Natural killer cell (primary cell): ENCODE data around the gene TARP.

Experiments used
- ATAC-seq, 3 donors: fragments of 150-1000 bp in 2 of 3; fragments of 200-7000 bp in 1 of 3; cut with Tn5 transposase; 1 replicate in 1 of 3; 2 replicates in 2 of 3; pipeline ENCODE4 v1.10.0; 2021; ENCODE audit warnings: mild to moderate bottlenecking in 2 of 3, moderate library complexity in 2 of 3
- DNase-seq, 2 donors: peaks; one replicate each; pipeline versions ENCODE4 v3.0.0 to v3.0.0-alpha.2; 2013 to 2021; ENCODE audit warnings: mixed read lengths in 1 of 2
- H3K27ac ChIP-seq: one replicate; pipeline ENCODE4 v1.5.1; 2013; ENCODE audit warnings: mild to moderate bottlenecking, low read length
- H3K27me3 ChIP-seq: one replicate; pipeline ENCODE4 v1.6.1; 2013; ENCODE audit warnings: low read length; ENCODE audit not compliant: control insufficient read depth, insufficient read depth
- H3K36me3 ChIP-seq: one replicate; pipeline ENCODE4 v1.6.1; 2013; ENCODE audit warnings: low read length; ENCODE audit not compliant: control insufficient read depth, insufficient read depth
- H3K4me1 ChIP-seq: one replicate; pipeline ENCODE4 v1.6.1; 2013; ENCODE audit warnings: low read length; ENCODE audit not compliant: control insufficient read depth, insufficient read depth
- H3K4me3 ChIP-seq: one replicate; pipeline ENCODE4 v1.5.1; 2013; ENCODE audit warnings: low read length
- H3K9me3 ChIP-seq: one replicate; pipeline ENCODE4 v1.6.1; 2013; ENCODE audit warnings: low read length; ENCODE audit not compliant: control insufficient read depth, insufficient read depth
- H3K27ac Mint-ChIP-seq, 2 donors: one replicate each; pipeline ENCODE4 v1.8.0; 2022; ENCODE audit warnings: mild to moderate bottlenecking in 2 of 2, mixed read lengths in 2 of 2, moderate library complexity in 1 of 2
- H3K27me3 Mint-ChIP-seq, 2 donors: one replicate each; pipeline ENCODE4 v1.8.0; 2022; ENCODE audit warnings: low read depth in 2 of 2, mixed read lengths in 2 of 2
- H3K36me3 Mint-ChIP-seq: one replicate; pipeline ENCODE4 v1.8.0; 2022; ENCODE audit warnings: mixed read lengths
- H3K4me1 Mint-ChIP-seq, 2 donors: one replicate each; pipeline ENCODE4 v1.8.0; 2022; ENCODE audit warnings: mixed read lengths in 2 of 2
- H3K4me3 Mint-ChIP-seq: one replicate; pipeline ENCODE4 v1.8.0; 2022; ENCODE audit warnings: mild to moderate bottlenecking, moderate library complexity, mixed read lengths
- H3K9me3 Mint-ChIP-seq, 2 donors: one replicate each; pipeline ENCODE4 v1.8.0; 2022; ENCODE audit warnings: mixed read lengths in 2 of 2
- CTCF ChIP-seq: fragments of 200-600 bp; IDR thresholded peaks from one replicate; pipeline ENCODE4 v1.8.0; 2022; ENCODE audit warnings: antibody characterized with exemption
- WGBS: methylation state at CpG from one replicate; pipeline ENCODE4 v1.1.7; 2013; ENCODE audit warnings: missing lambda C conversion rate; ENCODE audit not compliant: insufficient coverage; 5-methylcytosine and 5-hydroxymethylcytosine counted together
- intact Hi-C: fragments of 100-400 bp; cut with micrococcal nuclease; formaldehyde crosslinking; loops from one replicate; pipeline ENCODE4 v1.14.2; 2022

The TARP gene

DNA sequence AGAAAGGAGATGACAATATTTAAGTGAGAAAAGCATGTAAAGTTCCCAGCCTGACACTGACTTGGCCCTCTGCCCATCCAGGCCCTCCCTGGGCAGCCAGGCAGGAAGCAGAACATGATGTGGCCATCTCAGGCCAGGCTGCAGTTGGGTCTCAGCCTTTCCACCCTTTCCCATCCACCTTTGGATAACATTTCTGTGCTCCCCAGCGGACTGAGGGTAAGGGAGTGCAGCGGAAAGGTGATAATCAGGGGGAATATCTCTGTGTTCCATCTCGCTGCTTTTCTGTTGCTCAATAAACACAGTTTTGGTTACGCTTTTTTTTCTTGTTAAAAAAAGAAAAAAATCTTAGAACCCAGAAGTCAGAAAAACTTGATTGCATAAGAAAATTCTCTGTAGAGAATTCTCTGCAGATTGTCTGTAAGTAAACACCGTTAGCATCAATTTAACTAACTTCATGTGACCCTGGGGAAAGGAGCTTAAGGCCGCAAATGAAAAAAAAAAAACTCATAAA lies 37.2 kb upstream of the TARP start:
- intact Hi-C loops: no loop called here
- DNase-seq: peak in 1 of 2 donors; percentile 13
- H3K4me3 Mint-ChIP-seq: peak overlapping the region; percentile 97
- Histone ChIP-seq H3K27me3 (no peaks in the 10 kb centered on the region), H3K4me3 (peak overlapping the region; percentile 59), H3K36me3 (no peaks in the 10 kb centered on the region), H3K4me1 (peaks cover 69% of the 10 kb centered on the region), H3K9me3 (no peaks in the 10 kb centered on the region), H3K27ac (peak overlapping the region; percentile 97)
- peaks cover 83 to 87% of the 10 kb centered on the region in 2 donors for H3K4me1 Mint-ChIP-seq
- no peaks in the 10 kb centered on the region for H3K36me3 Mint-ChIP-seq
- WGBS: 15% methylated on average over 4 of the region's 6 CpGs
- peak overlapping the region; percentile 95 to 99 for H3K27ac Mint-ChIP-seq
- H3K9me3 Mint-ChIP-seq: peaks cover 2 to 3% of the 10 kb centered on the region in 2 donors
- TF ChIP-seq CTCF: no peak
- ATAC-seq: no peak
- H3K27me3 Mint-ChIP-seq: no peaks in the 10 kb centered on the region

DNA sequence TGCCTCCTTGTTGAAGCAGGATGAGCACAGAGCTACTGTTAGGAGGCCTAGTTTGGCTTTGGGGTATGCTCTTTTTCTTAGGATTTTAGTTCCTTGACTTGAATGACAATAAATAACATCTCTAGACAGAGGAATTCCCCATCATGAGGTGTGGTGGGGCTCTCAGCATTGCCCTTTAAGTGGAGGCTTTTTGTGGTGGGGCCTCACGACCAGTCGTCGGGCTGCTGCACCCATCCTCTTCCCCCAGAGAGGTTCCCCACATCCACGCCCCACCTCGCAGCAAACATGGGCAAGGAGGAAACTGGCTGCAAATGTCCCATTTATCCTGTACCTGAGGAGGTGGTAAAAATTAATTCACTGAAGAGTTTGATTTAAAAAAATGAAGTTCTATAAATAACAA lies 36.1 kb upstream of the TARP start:
- DNase-seq (peak in 1 of 2 donors; percentile 65), ATAC-seq (peak; percentile 32 to 48 (median 34))
- H3K27me3 Mint-ChIP-seq: no peaks in the 10 kb centered on the region

GRCh38 chr7:38308140-38308539 lies 34.7 kb upstream of the TARP start:
- intact Hi-C loops: loop anchor here (2.0 to 10.0 kb wide), 2 partner anchors 75 to 1443 kb away; no protein-coding TSS in a partner anchor
- no CpG with 5 or more reads among the region's 2 CpGs for WGBS
- Histone ChIP-seq H3K9me3 (no peaks in the 10 kb centered on the region), H3K27me3 (no peaks in the 10 kb centered on the region), H3K4me1 (peaks cover 65% of the 10 kb centered on the region), H3K27ac (peak overlapping the region; percentile 97), H3K4me3 (no peak overlapping the region), H3K36me3 (no peaks in the 10 kb centered on the region)
- Mint-ChIP-seq H3K27ac (peak overlapping the region; percentile 95 to 99), H3K36me3 (peaks cover 19% of the 10 kb centered on the region), H3K9me3 (peaks cover 2 to 3% of the 10 kb centered on the region in 2 donors), H3K27me3 (no peaks in the 10 kb centered on the region), H3K4me3 (no peak overlapping the region), H3K4me1 (peaks cover 82 to 88% of the 10 kb centered on the region in 2 donors)
- DNase-seq (no peak), ATAC-seq (no peak)
- no peak for TF ChIP-seq CTCF

More for the DNA sequence above, 36.1 kb upstream of the TARP start:
- Histone ChIP-seq H3K9me3 (no peaks in the 10 kb centered on the region), H3K4me1 (peaks cover 68% of the 10 kb centered on the region), H3K27me3 (no peaks in the 10 kb centered on the region), H3K4me3 (no peak overlapping the region), H3K27ac (peak overlapping the region; percentile 97), H3K36me3 (no peaks in the 10 kb centered on the region)
- Mint-ChIP-seq H3K36me3 (peaks cover 9% of the 10 kb centered on the region), H3K27ac (peak overlapping the region; percentile 95 to 99), H3K4me3 (peak overlapping the region; percentile 97), H3K9me3 (peaks cover 2 to 3% of the 10 kb centered on the region in 2 donors), H3K4me1 (peaks cover 85 to 89% of the 10 kb centered on the region in 2 donors)
- intact Hi-C loops: loop anchor here (1.0 to 10.0 kb wide), 3 partner anchors 8 to 1445 kb away; no protein-coding TSS in a partner anchor
- WGBS: 0% methylated on average over 3 of the region's 5 CpGs
- no peak for TF ChIP-seq CTCF

GRCh38 chr7:38307640-38308039 lies 34.2 kb upstream of the TARP start:
- H3K27me3 Mint-ChIP-seq: no peaks in the 10 kb centered on the region
- DNase-seq (no peak), ATAC-seq (no peak)
- WGBS: 87% methylated on average over 3 of the region's 3 CpGs
- Histone ChIP-seq H3K36me3 (no peaks in the 10 kb centered on the region), H3K9me3 (no peaks in the 10 kb centered on the region), H3K27ac (peak overlapping the region; percentile 97), H3K4me3 (no peak overlapping the region), H3K27me3 (no peaks in the 10 kb centered on the region), H3K4me1 (peaks cover 60% of the 10 kb centered on the region)
- no peak for TF ChIP-seq CTCF
- H3K27ac Mint-ChIP-seq: peak overlapping the region; percentile 95 to 99
- H3K36me3 Mint-ChIP-seq: peaks cover 22% of the 10 kb centered on the region
- H3K4me3 Mint-ChIP-seq: peak overlapping the region; percentile 28
- H3K9me3 Mint-ChIP-seq: peaks cover 2 to 3% of the 10 kb centered on the region in 2 donors
- H3K4me1 Mint-ChIP-seq: peaks cover 81 to 85% of the 10 kb centered on the region in 2 donors
- intact Hi-C loops: loop anchor here (2.0 to 10.0 kb wide), 2 partner anchors 75 to 1443 kb away; no protein-coding TSS in a partner anchor
